HEK293 (cell line): ENCODE results near the gene CPN1.
A peak's percentile ranks its signal among the peaks of the same experiment; 100 is the strongest.

Experiments used
- CTCF ChIA-PET: fragments of 350-600 bp; formaldehyde crosslinking; extraction: SDS; loops from one replicate; lab custom pipeline; 2021; ENCODE audit warnings: antibody characterized with exemption; lab: Yijun Ruan, JAX
- POLR2A ChIA-PET: fragments of 300-600 bp; formaldehyde crosslinking; extraction: SDS; loops from one replicate; lab custom pipeline; 2020; ENCODE audit warnings: antibody characterized with exemption, inconsistent platforms; lab: Yijun Ruan, JAX
- H3K27ac ChIP-seq: fragments of 200-500 bp; sonication (Bioruptor generic); 2 replicates; pipeline ENCODE4 v1.5.1; 2014; ENCODE audit warnings: low read depth, low read length, control low read depth, inconsistent platforms; ENCODE audit errors: extremely low read depth
- H3K36me3 ChIP-seq, 2 experiments: fragments of 200-500 bp in 1 of 2; sonication (Bioruptor generic) in 1 of 2; 1 replicate in 1 of 2; 2 replicates in 1 of 2; pipeline ENCODE4 v1.5.1; 2014 to 2017; ENCODE audit warnings: inconsistent platforms in 2 of 2, low read length in 2 of 2; ENCODE audit not compliant: control insufficient read depth in 2 of 2, insufficient read depth in 1 of 2
- H3K4me1 ChIP-seq: fragments of 200-500 bp; sonication (Bioruptor generic); 2 replicates; pipeline ENCODE4 v1.5.1; 2014; ENCODE audit warnings: mild to moderate bottlenecking, low read length, inconsistent platforms; ENCODE audit not compliant: control insufficient read depth, insufficient read depth
- H3K4me3 ChIP-seq: 2 replicates; pipeline ENCODE4 v1.5.1; 2011; ENCODE audit warnings: low read depth, mild to moderate bottlenecking, control low read depth, low read length, moderate library complexity
- H3K9me3 ChIP-seq: fragments of 200-500 bp; sonication (Bioruptor generic); 2 replicates; pipeline ENCODE4 v1.5.1; 2014; ENCODE audit warnings: low read depth, low read length, inconsistent platforms; ENCODE audit not compliant: control insufficient read depth, insufficient read depth
- KLF7 ChIP-seq: fragments of 450-650 bp; formaldehyde crosslinking; IDR thresholded peaks from 2 replicates; pipeline ENCODE4 v1.5.1; 2016; ENCODE audit warnings: missing biosample characterization, missing genetic modification characterization, borderline replicate concordance
- PRDM4 ChIP-seq: fragments of 450-650 bp; formaldehyde crosslinking; IDR thresholded peaks from 2 replicates; pipeline ENCODE4 v1.5.1; 2017; ENCODE audit warnings: missing biosample characterization, missing genetic modification characterization
- PRDM6 ChIP-seq: fragments of 450-650 bp; formaldehyde crosslinking; IDR thresholded peaks from 2 replicates; pipeline ENCODE4 v1.5.1; 2017; ENCODE audit warnings: missing biosample characterization, missing genetic modification characterization
- SCRT1 ChIP-seq: fragments of 450-650 bp; formaldehyde crosslinking; IDR thresholded peaks from 2 replicates; pipeline ENCODE4 v1.5.1; 2016; ENCODE audit warnings: missing biosample characterization, missing genetic modification characterization, borderline replicate concordance
- SP7 ChIP-seq: fragments of 450-650 bp; formaldehyde crosslinking; IDR thresholded peaks from 2 replicates; pipeline ENCODE4 v1.5.1; 2016; ENCODE audit warnings: missing biosample characterization, missing genetic modification characterization
- TSHZ1 ChIP-seq: fragments of 450-650 bp; formaldehyde crosslinking; IDR thresholded peaks from 2 replicates; pipeline ENCODE4 v1.5.1; 2016; ENCODE audit warnings: missing biosample characterization, missing genetic modification characterization, borderline replicate concordance
- WT1 ChIP-seq: fragments of 450-650 bp; formaldehyde crosslinking; IDR thresholded peaks from 2 replicates; pipeline ENCODE4 v1.5.1; 2016; ENCODE audit warnings: missing biosample characterization, missing genetic modification characterization
- YY1 ChIP-seq: fragments of 450-650 bp; formaldehyde crosslinking; IDR thresholded peaks from 2 replicates; pipeline ENCODE4 v1.5.1; 2018; ENCODE audit warnings: missing biosample characterization, missing genetic modification characterization
- ZBTB17 ChIP-seq: fragments of 450-650 bp; formaldehyde crosslinking; IDR thresholded peaks from 2 replicates; pipeline ENCODE4 v1.5.1; 2016; ENCODE audit warnings: missing biosample characterization, missing genetic modification characterization
- ZBTB44 ChIP-seq: fragments of 450-650 bp; IDR thresholded peaks from 2 replicates; pipeline ENCODE4 v1.5.1; 2018; ENCODE audit warnings: missing biosample characterization, mild to moderate bottlenecking, missing genetic modification characterization
- ZFP69B ChIP-seq: fragments of 450-650 bp; formaldehyde crosslinking; IDR thresholded peaks from 2 replicates; pipeline ENCODE4 v1.5.1; 2016; ENCODE audit warnings: missing biosample characterization, missing genetic modification characterization
- ZNF121 ChIP-seq: fragments of 450-650 bp; formaldehyde crosslinking; IDR thresholded peaks from 2 replicates; pipeline ENCODE4 v1.5.1; 2016; ENCODE audit warnings: missing biosample characterization, missing genetic modification characterization
- ZNF155 ChIP-seq: fragments of 450-650 bp; formaldehyde crosslinking; IDR thresholded peaks from 2 replicates; pipeline ENCODE4 v1.5.1; 2016; ENCODE audit warnings: missing biosample characterization, missing genetic modification characterization
- ZNF354C ChIP-seq: fragments of 450-650 bp; formaldehyde crosslinking; IDR thresholded peaks from 2 replicates; pipeline ENCODE4 v1.5.1; 2016; ENCODE audit warnings: missing biosample characterization, missing genetic modification characterization, low read depth, borderline replicate concordance
- ZNF398 ChIP-seq: fragments of 450-650 bp; formaldehyde crosslinking; IDR thresholded peaks from 2 replicates; pipeline ENCODE4 v1.5.1; 2017; ENCODE audit warnings: missing biosample characterization, missing genetic modification characterization
- ZNF555 ChIP-seq: fragments of 450-650 bp; formaldehyde crosslinking; conservative IDR thresholded peaks from 2 replicates; pipeline ENCODE4 v1.5.1; 2017; ENCODE audit warnings: missing biosample characterization, mild to moderate bottlenecking, missing genetic modification characterization, inconsistent platforms
- ZNF626 ChIP-seq: fragments of 450-650 bp; sonication (Bioruptor Pico); formaldehyde crosslinking; IDR thresholded peaks from 2 replicates; pipeline ENCODE4 v1.5.1; 2018; ENCODE audit warnings: missing biosample characterization, missing genetic modification characterization, inconsistent platforms
- ZNF776 ChIP-seq: fragments of 450-650 bp; formaldehyde crosslinking; IDR thresholded peaks from 2 replicates; pipeline ENCODE4 v1.5.0; 2017; ENCODE audit warnings: missing biosample characterization, missing genetic modification characterization, borderline replicate concordance

CPN1 gene

GRCh38 chr10:100007231-100008141 is 74.2 kb downstream of the CPN1 start:
- Histone ChIP-seq H3K4me3 (no peak overlapping the region), H3K36me3 (no peaks in the 10 kb centered on the region), H3K4me1 (peaks cover 16% of the 10 kb centered on the region), H3K9me3 (no peaks in the 10 kb centered on the region), H3K27ac (no peak overlapping the region)
- no peak for TF ChIP-seq YY1 (tag by site-specific recombination)
- TF ChIP-seq SP7 (tag by site-specific recombination) = 0 out of 2 replicates have a peak, but pooled peaks have one; percentile 46
- TF ChIP-seq ZNF121 (tag by site-specific recombination) = no peak
- peak; percentile 75 for TF ChIP-seq SCRT1 (tag by site-specific recombination)
- TF ChIP-seq PRDM6 = peak; percentile 73
- peak; percentile 52; the same call in 1 of the 2 replicates for TF ChIP-seq ZBTB17 (tag by site-specific recombination)
- TF ChIP-seq WT1 (tag by site-specific recombination) = no peak
- ChIA-PET CTCF (interaction anchor here (0.6 to 6.8 kb wide), 11 partner anchors 10 to 227 kb away, joined by 3 to 43 read pairs (median 3); no protein-coding TSS in a partner anchor), POLR2A (no interaction called here)

- Histone ChIP-seq H3K27ac (no peak overlapping the region), H3K4me3 (no peak overlapping the region), H3K4me1 (peaks cover 16% of the 10 kb centered on the region), H3K36me3 (no peaks in the 10 kb centered on the region), H3K9me3 (no peaks in the 10 kb centered on the region)
- ChIA-PET POLR2A (interaction anchor here (1.1 kb wide), 1 partner anchor 9 kb away, joined by 3 read pairs; no protein-coding TSS in a partner anchor), CTCF (interaction anchor here (0.5 to 6.8 kb wide), 8 partner anchors 12 to 529 kb away, joined by 3 to 43 read pairs (median 4); partner anchors contain the start of gene HIF1AN)
- no peak for TF ChIP-seq ZBTB44 (tag by site-specific recombination)
- no peak for TF ChIP-seq ZNF555 (tag by site-specific recombination)
- TF ChIP-seq PRDM4 = no peak
- TF ChIP-seq ZNF626 (tag by site-specific recombination) = no peak
- TF ChIP-seq ZFP69B (tag by site-specific recombination) = 0 out of 2 replicates have a peak, but pooled peaks have one; percentile 14
- no peak for TF ChIP-seq ZNF776 (tag by site-specific recombination)
- no peak for TF ChIP-seq ZNF155 (tag by site-specific recombination)
- no peak for TF ChIP-seq TSHZ1 (tag by site-specific recombination)
- no peak for TF ChIP-seq KLF7 (tag by site-specific recombination)
- no peak for TF ChIP-seq ZNF354C (tag by site-specific recombination)
- peak; percentile 15; the same call in 1 of the 2 replicates for TF ChIP-seq ZNF398
Measured at GRCh38 chr10:100006243-100006886, 75.3 kb downstream of the CPN1 start.
